Activated naive CD4-positive, alpha-beta T cell treated with anti-CD3 and anti-CD28 coated beads, Interleukin-2, amount 50 U/mL, for 16 hours (primary cell): Measurements from ENCODE around the gene PLPP3.

ENCODE experiments used
- DNase-seq: peaks from one replicate; pipeline ENCODE4 v3.0.0-alpha.2; 2020

The PLPP3 gene

DNA sequence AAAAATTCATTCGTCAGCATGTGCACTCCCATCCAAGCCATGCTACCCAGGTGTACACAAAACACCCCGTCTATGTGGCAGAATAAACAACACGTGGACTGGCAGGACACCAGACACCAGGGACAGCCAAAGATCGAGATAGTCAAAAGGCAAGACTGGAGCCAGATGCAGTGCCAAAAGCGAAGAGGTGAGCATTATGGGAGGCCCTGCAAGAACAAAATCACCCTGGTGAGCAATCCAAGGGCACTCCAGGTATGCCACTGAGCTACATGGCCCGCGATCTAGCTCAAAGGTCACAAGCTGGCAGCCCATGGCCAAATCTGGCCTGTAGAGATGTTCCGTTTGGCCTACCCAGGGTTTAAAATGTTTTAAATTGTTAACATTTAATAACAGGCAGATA is 33.7 kb downstream of the PLPP3 start:
- no peak for DNase-seq

DNA sequence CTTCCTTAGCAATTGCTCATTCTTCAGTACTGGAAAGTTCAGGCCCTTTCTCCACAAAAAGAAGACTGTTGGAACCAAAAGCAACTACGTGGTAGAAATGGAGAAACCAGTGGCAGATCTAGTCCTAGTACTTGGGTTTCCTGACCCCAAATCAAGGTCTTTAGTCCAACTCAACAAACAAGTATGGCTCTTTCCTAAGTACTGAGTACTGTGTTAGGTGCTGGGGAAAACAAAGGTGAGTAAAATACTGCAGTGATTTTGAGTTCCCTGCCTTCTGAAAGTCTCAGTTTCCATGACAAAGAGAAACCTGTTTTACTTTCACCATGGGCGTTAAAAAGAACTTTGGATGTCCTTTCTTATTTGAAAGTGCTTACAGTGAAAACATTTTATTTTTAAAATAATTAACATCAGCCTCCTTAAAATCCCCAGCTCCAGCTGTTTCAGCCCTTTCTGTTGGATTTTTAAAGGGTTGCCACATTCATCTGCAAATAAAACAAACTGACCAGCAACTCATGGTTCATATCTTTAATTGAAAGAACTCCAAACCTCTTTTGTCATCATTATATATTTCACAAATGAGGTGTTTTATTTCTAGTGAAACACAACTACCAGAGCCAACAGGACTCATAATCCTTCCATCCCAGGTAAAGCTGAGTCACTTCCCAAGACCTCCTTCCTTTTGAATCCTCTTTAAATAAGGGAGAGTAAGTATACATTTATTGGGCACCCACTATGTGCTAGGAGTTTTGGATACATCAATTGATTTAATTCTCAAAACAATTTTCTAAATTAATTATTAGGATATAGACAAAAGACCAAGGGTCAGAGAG is 35.4 kb downstream of the PLPP3 start:
- DNase-seq: no peak

DNA sequence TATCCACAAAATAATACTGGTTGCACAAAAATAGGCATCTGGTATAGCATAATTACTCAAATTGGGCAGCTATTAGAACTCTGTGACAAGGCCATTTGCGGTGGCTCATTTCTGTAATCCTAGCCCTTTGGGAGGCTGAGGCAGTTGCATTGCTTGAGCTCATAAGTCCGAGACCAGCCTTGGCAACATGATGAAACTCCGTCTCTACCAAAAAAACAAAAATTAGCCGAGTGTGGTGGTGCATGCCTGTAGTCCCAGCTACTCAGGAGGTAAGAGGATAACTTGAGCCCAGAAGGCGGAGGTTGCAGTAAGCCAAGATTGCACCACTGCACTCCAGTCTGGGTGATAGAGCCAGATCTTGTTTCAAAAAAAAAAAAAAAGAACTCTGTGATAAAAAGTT is 36.7 kb downstream of the PLPP3 start:
- DNase-seq: no peak

DNA sequence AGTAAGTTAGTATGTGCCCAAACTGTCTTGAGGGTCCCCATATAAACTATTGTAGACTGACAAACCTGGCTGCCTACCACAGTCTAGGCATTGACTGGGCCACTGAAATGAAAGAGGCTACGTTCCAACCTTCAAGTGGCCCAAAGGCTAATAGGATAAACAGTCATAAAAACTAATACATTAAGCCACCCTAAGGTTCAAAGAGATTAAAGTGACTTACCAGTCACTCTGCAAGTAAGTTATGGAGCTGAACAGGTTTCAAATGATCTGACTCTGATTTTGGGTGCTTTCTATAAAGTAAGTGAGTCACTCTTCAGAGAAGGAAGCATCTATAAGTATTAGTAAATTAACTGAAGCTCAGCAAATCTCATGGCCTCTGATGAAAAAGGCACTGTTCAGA is 38.0 kb downstream of the PLPP3 start:
- no peak for DNase-seq

DNA sequence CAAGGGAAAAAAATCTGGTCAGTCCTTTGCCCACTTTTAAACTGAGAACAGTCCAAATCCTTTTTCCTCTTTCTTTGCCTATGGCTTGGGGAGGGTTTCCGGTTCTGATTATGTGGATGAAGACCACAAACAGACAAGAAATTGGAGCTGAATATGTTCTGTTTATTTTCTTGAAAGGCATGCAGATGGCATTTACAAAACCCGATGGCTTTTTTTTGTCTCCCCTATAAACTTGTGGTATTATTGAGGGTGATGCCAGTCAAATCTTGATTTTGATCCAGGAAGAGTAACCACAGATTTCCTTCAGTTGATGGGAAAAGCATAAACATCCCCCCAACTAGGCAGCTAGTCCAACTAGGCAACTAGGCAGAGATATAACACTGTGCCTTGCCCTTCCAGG is 38.9 kb downstream of the PLPP3 start:
- DNase-seq: no peak

- no peak for DNase-seq
Measured at GRCh38 chr1:56539520-56539931, 39.8 kb downstream of the PLPP3 start.

DNA sequence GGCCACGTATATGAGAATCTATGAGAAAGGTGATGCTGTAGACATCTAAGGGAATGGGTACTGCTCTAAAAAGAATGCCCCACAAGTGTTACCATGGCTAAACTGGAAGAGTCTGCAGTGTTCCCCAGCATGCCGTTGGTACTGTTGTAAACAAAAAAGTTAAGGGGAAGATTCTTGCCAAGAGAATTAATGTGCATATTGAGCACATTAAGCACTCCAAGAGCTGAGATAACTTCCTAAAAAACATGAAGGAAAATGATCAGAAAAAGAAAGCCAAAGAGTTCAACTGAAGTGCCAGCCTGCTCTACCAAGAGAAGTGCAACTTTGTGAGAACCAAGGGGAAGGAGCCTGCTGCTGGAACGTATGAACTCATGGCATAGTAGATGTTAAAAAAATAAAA is 40.8 kb downstream of the PLPP3 start:
- DNase-seq: no peak

GRCh38 chr1:56537660-56538059 is 41.7 kb downstream of the PLPP3 start:
- no peak for DNase-seq

DNA sequence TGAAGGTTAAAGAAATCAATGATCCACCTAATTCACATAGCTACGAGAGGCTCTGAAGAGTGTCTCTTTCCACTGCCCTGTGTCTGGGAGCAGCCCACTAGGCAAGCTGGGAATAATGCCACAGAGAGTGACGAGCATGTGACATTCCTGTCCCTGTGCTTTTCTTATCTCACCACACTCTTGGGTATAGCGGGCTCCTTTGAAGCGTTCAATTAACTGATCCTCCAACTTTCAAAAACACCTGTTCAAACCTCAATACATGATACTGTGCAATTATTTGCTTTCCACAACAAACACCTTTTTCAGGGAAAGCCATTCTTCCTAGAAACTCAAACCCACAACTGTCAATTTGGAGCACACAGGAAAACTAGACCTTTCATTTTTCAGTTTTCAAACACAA is 43.4 kb downstream of the PLPP3 start:
- DNase-seq: no peak

DNA sequence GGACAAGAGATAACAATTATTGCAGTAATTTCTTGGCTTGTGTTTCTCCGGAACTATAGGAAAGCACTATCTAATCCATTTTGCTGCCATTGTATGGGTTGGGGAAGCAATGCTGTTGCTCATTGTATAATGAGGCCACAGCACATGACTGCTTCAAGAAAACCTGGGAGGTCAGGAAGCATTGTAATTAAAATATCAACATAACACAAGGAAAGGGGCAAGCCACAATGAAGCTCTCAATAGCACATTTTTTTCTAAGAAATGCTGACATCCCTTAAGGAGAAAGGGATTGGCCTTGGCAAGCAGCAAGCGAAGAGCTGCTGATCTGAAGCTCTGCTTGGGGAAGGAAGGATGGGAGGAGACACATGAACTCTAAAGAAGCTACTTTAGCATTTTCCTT is 44.0 kb downstream of the PLPP3 start:
- DNase-seq: no peak

DNA sequence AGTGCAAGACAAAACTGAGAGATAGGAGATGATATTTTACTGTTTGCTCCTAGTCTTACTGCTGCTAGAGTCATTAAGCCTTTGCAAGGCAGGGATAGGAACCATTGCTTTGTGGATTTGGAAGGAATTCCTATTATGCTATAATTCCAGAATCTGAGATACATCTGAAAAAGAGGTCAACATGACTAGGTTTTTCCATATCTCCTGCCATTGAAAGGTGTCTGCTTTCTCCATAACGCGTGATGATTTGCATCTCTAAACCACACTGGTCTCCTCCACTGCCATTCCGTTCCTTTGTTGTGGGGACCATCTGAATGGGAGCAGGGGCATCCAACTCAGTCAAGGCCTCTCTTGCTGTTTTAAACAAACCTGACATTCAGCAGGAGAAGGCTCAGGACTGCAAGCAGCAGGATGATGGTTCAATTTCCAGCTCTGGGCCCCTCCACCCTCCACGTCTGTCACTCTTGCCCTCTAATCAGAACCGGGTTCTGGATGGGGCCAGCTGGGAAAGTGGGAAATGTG is 45.2 kb downstream of the PLPP3 start:
- no peak for DNase-seq

DNA sequence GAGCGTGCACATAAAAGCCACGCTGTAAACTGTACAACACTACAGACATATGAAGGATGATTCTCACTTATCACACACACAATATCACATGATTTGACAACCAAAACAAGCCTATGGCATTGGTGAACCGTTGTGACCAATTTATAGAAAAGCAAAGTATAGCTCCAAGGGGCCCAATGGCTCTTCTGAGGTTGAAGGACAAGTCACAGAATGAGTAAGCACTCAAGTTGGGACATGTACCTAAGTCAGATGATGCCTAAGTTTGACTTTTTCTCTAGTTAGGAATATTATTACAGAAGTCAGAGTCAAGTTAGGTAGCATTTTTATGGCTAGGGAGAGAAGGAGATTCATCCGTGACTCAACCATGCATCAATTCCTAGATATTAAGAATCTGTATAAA is 45.7 kb downstream of the PLPP3 start:
- no peak for DNase-seq

GRCh38 chr1:56533197-56533596 is 46.2 kb downstream of the PLPP3 start:
- DNase-seq: no peak

- no peak for DNase-seq
Measured at GRCh38 chr1:56532350-56532683, 47.0 kb downstream of the PLPP3 start.

GRCh38 chr1:56531624-56532349 is 47.6 kb downstream of the PLPP3 start:
- no peak for DNase-seq

- no peak for DNase-seq
Measured at GRCh38 chr1:56529801-56530200, 49.6 kb downstream of the PLPP3 start.

GRCh38 chr1:56527548-56528302 is 51.6 kb downstream of the PLPP3 start:
- no peak for DNase-seq

- no peak for DNase-seq
Measured at GRCh38 chr1:56526571-56527174, 52.7 kb downstream of the PLPP3 start.

- no peak for DNase-seq
Measured at GRCh38 chr1:56525489-56526041, 53.8 kb downstream of the PLPP3 start.

- no peak for DNase-seq
Measured at GRCh38 chr1:56524263-56524662, 55.1 kb downstream of the PLPP3 start.

DNA sequence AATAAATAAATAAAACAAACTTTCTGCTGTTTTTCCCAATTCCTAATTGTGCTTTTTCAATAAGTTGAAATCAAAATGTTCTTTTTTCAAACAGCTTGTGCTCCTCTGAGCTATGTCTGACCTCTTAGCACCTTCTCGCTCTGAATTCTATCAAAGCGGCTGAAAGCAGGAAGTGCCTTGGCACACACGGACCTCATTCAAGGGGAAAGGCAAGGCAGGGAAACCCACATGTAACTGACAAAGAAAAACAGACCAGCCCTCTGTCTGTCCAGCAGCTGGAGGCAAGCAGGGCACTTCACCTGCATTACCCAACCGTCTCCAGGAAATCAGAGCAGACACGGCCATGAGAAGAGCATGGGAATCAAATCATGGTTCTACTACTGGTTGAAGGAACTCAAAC is 56.7 kb downstream of the PLPP3 start:
- DNase-seq: no peak

DNA sequence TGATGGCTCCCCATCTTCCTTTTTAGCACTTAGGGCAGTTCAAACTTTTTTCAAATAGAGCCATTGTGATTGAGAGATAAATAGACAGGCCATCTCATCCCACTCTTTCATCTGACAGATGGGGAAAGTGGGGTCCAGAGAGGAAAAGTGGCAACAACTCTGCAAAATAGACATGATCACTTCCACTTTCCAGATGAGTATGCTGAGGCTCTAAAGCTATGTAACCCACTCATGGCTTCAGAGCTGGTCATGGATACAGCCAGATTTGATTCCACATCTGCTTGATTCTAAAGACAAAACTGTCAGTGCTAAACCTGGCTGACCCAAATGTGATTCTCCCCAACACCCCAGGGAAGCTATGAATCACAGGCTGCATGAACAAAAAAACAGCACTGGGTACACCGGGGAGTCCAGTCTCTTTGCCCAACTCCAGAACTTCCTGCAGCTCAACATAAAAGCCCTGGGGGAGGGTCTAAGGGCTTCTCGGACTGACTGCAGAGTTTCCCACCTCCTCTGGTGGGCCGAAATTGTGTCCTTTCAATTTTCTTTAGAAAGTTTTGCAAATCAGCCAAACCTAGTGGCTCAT is 59.3 kb downstream of the PLPP3 start:
- DNase-seq: no peak
